Smooth muscle cell of bladder (primary cell): ENCODE measurements around the gene CDC14A. TPM values are rescaled to one million over a fixed set of nuclear protein-coding genes. Genes with fewer than 3 reads are reported as not detected.

ENCODE experiments used
- total RNA-seq: library from RNA; depleted of rRNA; stranded (reverse); fragments of >200 nt; gene quantifications from 2 replicates; pipeline ENCODE4 v1.2.3, GENCODE V29; 2014

CDC14A gene
- 2.4 and 2.6 TPM in 2 replicates for total RNA-seq

GRCh38 chr1:100352267-100353070, at the start of gene CDC14A:
Gene CDC14A, plus strand, starts transcription at chr1:100352506. Its CDS starts 449 bp downstream, at chr1:100352955.

Other genes starting within 250 kb of the CDC14A start
- gene SASS6, start 219.6 kb upstream of the CDC14A start, total RNA-seq, result 1.1 and 1.4 TPM in 2 replicates
- gene TRMT13, start 219.3 kb upstream of the CDC14A start, total RNA-seq, result 9.7 and 16.6 TPM in 2 replicates
- gene LRRC39, start 174.2 kb upstream of the CDC14A start, total RNA-seq, result 0.28 and 0.46 TPM in 2 replicates
- gene DBT, start 102.7 kb upstream of the CDC14A start, total RNA-seq, result 5.4 and 6.3 TPM in 2 replicates
- 43.1 and 48.6 TPM in 2 replicates for gene RTCA, start 86.3 kb upstream of the CDC14A start, total RNA-seq
- gene GPR88, start 185.6 kb downstream of the CDC14A start, total RNA-seq, result 0.09 and 0.14 TPM in 2 replicates